MM.1S (cell line): Measurements from ENCODE around the gene CREB3L2.

ENCODE experiments used
- DNase-seq: peaks from one replicate; pipeline ENCODE4 v3.0.0-alpha.2; 2015
- H2AFZ ChIP-seq: fragments of 300-600 bp; sonication (generic); 2 replicates; pipeline ENCODE4 v1.6.0; 2016; ENCODE audit warnings: antibody characterized with exemption, low read length
- H3F3A ChIP-seq: fragments of 300-600 bp; sonication (generic); 2 replicates; pipeline ENCODE4 v1.6.1; 2016; ENCODE audit warnings: mild to moderate bottlenecking, antibody characterized with exemption, low read length, moderate library complexity, mixed read lengths; ENCODE audit not compliant: insufficient read depth
- H3K27ac ChIP-seq: fragments of 300-600 bp; sonication (generic); 2 replicates; pipeline ENCODE4 v1.5.1; 2016; ENCODE audit warnings: mild to moderate bottlenecking, low read length
- H3K27me3 ChIP-seq: fragments of 300-600 bp; sonication (generic); replicated peaks from 2 replicates; pipeline ENCODE4 v1.6.0; 2016; ENCODE audit warnings: low read length; ENCODE audit not compliant: insufficient read depth
- H3K36me3 ChIP-seq: fragments of 300-600 bp; sonication (generic); replicated peaks from 2 replicates; pipeline ENCODE4 v1.6.1; 2016; ENCODE audit warnings: mild to moderate bottlenecking, low read length, mixed read lengths; ENCODE audit not compliant: insufficient read depth
- H3K4me1 ChIP-seq: fragments of 300-600 bp; sonication (generic); 2 replicates; pipeline ENCODE4 v1.6.1; 2016; ENCODE audit warnings: low read length, mixed read lengths
- H3K4me2 ChIP-seq: fragments of 300-600 bp; sonication (generic); 2 replicates; pipeline ENCODE4 v1.6.0; 2016; ENCODE audit warnings: low read depth, low read length
- H3K4me3 ChIP-seq: fragments of 300-600 bp; sonication (generic); 2 replicates; pipeline ENCODE4 v1.5.1; 2016; ENCODE audit warnings: low read length, mixed read lengths
- H3K79me2 ChIP-seq: fragments of 300-600 bp; sonication (generic); 2 replicates; pipeline ENCODE4 v1.6.1; 2016; ENCODE audit warnings: mixed run types, low read length, mixed read lengths
- H3K9ac ChIP-seq: fragments of 300-600 bp; sonication (generic); 2 replicates; pipeline ENCODE4 v1.6.1; 2016; ENCODE audit warnings: low read length, mixed read lengths
- H3K9me2 ChIP-seq: fragments of 300-600 bp; sonication (generic); replicated peaks from 2 replicates; pipeline ENCODE4 v1.6.1; 2016; ENCODE audit warnings: mild to moderate bottlenecking, low read length, mixed read lengths; ENCODE audit not compliant: insufficient read depth
- H3K9me3 ChIP-seq: fragments of 300-600 bp; sonication (generic); replicated peaks from 2 replicates; pipeline ENCODE4 v1.6.1; 2016; ENCODE audit warnings: mild to moderate bottlenecking, low read length, mixed read lengths; ENCODE audit not compliant: insufficient read depth
- H4K20me1 ChIP-seq: fragments of 300-600 bp; sonication (generic); 2 replicates; pipeline ENCODE4 v1.6.1; 2016; ENCODE audit warnings: mild to moderate bottlenecking, low read length, moderate library complexity, mixed read lengths; ENCODE audit not compliant: insufficient read depth
- CTCF ChIP-seq: fragments of 300-600 bp; sonication (generic); IDR thresholded peaks from 2 replicates; pipeline ENCODE4 v1.5.1; 2016; ENCODE audit warnings: antibody characterized with exemption, low read length, mixed read lengths
- EZH2 ChIP-seq: fragments of 300-600 bp; sonication (generic); optimal IDR thresholded peaks from 2 replicates; pipeline ENCODE3; 2017; ENCODE audit warnings: low read depth, mild to moderate bottlenecking, antibody characterized with exemption, low read length, mixed read lengths
- EZH2phosphoT487 ChIP-seq: fragments of 300-600 bp; sonication (generic); IDR thresholded peaks from 2 replicates; pipeline ENCODE4 v1.6.1; 2018; ENCODE audit warnings: antibody characterized with exemption, low read length

CREB3L2 gene

GRCh38 chr7:137993395-137993743, 8.5 kb downstream of the CREB3L2 start:
- peaks cover 60% of the 10 kb centered on the region for H3K4me1 ChIP-seq
- no peak overlapping the region for H3K4me3 ChIP-seq
- TF ChIP-seq EZH2phosphoT487 = no peak
- no peak for TF ChIP-seq EZH2
- no peak for TF ChIP-seq CTCF
- H4K20me1 ChIP-seq = no peaks in the 10 kb centered on the region
- H2AFZ ChIP-seq = no peak overlapping the region
- H3K4me2 ChIP-seq = no peak overlapping the region
- H3K79me2 ChIP-seq = peaks cover 99% of the 10 kb centered on the region
- no peak overlapping the region for H3K9ac ChIP-seq
- H3K36me3 ChIP-seq = peaks cover 9% of the 10 kb centered on the region; the same call in 1 of the 2 replicates
- no peaks in the 10 kb centered on the region for H3K9me2 ChIP-seq
- no peak for DNase-seq
- no peaks in the 10 kb centered on the region for H3K27me3 ChIP-seq
- H3K27ac ChIP-seq = no peak overlapping the region
- no peaks in the 10 kb centered on the region for H3K9me3 ChIP-seq
- H3F3A ChIP-seq = peaks cover 14% of the 10 kb centered on the region

- Histone ChIP-seq H3K79me2 (peaks cover 99% of the 10 kb centered on the region), H4K20me1 (no peaks in the 10 kb centered on the region), H3K9ac (no peak overlapping the region), H3K9me3 (no peaks in the 10 kb centered on the region), H3K4me1 (peaks cover 60% of the 10 kb centered on the region), H3F3A (peaks cover 20% of the 10 kb centered on the region), H3K4me2 (no peak overlapping the region), H3K27me3 (no peaks in the 10 kb centered on the region), H3K9me2 (no peaks in the 10 kb centered on the region), H3K4me3 (no peak overlapping the region), H3K36me3 (peaks cover 9% of the 10 kb centered on the region; the same call in 1 of the 2 replicates), H2AFZ (no peak overlapping the region), H3K27ac (no peak overlapping the region)
- no peak for TF ChIP-seq EZH2
- no peak for TF ChIP-seq EZH2phosphoT487
- no peak for TF ChIP-seq CTCF
- no peak for DNase-seq
These were observed 9.1 kb downstream of the CREB3L2 start for GRCh38 chr7:137992550-137993394.

- Histone ChIP-seq H3K36me3 (peaks cover 9% of the 10 kb centered on the region; the same call in 1 of the 2 replicates), H3K27me3 (no peaks in the 10 kb centered on the region), H3K4me2 (no peak overlapping the region), H3K4me3 (no peak overlapping the region), H3F3A (peaks cover 26% of the 10 kb centered on the region), H3K79me2 (peaks cover 99% of the 10 kb centered on the region), H3K27ac (no peak overlapping the region), H3K4me1 (peaks cover 66% of the 10 kb centered on the region), H3K9me3 (no peaks in the 10 kb centered on the region), H4K20me1 (no peaks in the 10 kb centered on the region), H3K9me2 (no peaks in the 10 kb centered on the region), H3K9ac (no peak overlapping the region), H2AFZ (no peak overlapping the region)
- no peak for DNase-seq
- TF ChIP-seq CTCF (no peak), EZH2 (no peak), EZH2phosphoT487 (no peak)
These were observed 9.8 kb downstream of the CREB3L2 start for GRCh38 chr7:137992104-137992549.
